T-helper 2 cell (primary cell): ENCODE measurements around the gene RAB21.
"Not testable (repeated sequence)": the region's sequence is repeated elsewhere in the genome, so short reads cannot be mapped to it uniquely, and the experiment has no call there.

Source experiments
- DNase-seq, 5 experiments: peaks; one replicate each; pipeline versions ENCODE4 v3.0.0 to v3.0.0-alpha.2; 2012 to 2022

Gene RAB21

DNA sequence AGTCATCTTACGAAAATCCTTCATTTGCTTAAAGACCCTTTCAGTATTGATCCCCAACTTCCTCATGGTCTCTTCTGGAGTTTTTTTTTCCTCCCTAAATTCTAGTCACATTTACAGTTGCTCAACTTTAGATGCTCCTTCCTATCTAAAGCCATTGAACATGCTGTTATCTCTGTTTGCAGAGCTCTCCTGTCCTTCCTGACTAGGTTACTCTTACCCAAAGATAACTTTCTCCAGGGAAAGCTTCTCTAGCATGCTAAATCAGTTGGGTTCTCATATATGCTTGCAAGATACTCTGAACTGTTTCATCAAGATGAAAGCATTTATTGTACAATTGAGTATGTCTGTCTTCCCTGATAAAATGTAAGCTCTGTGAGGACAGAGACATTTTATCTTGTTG lies 1.8 kb upstream of the RAB21 start:
- no peak for DNase-seq

GRCh38 chr12:71755146-71755892 lies 656 bp downstream of the RAB21 start:
- peak in 4 of 5 experiments; percentile 32 to 69 (median 51) for DNase-seq

GRCh38 chr12:71756054-71756690 lies 1.5 kb downstream of the RAB21 start:
- no peak for DNase-seq

DNA sequence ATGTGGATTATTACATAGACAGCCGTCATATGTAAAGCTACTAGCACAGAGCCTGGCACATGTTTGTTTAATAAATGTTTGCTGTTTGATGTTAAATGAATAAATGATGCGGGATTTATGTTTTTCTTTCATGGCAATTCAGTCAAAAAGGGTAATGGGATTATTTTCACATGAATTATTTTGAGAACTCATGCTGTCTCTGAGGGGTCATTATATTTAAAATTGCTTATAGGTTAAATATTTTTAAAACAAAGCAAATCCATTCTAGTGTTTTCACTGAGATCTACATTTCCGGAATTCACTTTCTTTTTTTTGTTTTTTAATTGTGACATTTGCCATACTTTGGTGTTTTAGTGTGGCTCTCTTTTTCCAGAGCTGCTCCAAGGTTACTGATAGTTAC lies 5.3 kb downstream of the RAB21 start:
- DNase-seq = no peak

DNA sequence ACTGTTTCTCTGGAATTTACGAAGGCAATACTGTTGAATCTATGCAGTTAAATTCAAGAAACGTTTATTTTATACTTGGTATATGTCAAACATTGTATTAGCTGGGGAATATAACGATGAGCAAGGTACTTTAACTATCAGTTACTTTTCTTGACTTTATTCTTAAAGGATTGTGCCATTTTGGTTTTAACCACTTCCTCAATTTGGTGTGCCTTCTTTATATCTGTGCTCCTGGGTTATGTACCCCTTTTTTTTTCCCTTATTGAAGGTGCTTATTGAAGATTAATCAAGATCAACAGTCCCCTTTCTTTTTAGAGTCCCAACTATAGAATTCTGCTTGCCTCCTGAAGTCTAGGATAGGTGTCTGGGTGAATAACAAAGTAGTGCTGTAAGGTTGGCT lies 5.8 kb downstream of the RAB21 start:
- DNase-seq = no peak

DNA sequence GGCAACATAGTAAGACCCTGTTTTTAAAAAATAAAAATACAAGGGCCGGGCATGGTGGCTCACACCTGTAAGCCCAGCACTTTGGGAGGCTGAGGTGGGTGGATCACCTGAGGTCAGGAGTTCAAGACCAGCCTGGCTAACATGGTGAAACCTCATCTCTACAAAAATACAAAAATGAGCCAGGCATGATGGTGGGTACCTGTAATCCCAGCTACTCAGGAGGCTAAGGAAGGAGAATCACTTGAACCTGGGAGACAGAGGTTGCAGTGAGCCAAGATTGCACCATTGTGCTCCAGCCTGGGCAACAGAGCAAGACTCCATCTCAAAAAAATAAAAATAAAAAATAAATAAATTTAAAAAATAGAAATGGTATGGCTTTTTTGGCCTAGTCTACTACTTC lies 6.7 kb downstream of the RAB21 start:
- DNase-seq = not testable (repeated sequence)

DNA sequence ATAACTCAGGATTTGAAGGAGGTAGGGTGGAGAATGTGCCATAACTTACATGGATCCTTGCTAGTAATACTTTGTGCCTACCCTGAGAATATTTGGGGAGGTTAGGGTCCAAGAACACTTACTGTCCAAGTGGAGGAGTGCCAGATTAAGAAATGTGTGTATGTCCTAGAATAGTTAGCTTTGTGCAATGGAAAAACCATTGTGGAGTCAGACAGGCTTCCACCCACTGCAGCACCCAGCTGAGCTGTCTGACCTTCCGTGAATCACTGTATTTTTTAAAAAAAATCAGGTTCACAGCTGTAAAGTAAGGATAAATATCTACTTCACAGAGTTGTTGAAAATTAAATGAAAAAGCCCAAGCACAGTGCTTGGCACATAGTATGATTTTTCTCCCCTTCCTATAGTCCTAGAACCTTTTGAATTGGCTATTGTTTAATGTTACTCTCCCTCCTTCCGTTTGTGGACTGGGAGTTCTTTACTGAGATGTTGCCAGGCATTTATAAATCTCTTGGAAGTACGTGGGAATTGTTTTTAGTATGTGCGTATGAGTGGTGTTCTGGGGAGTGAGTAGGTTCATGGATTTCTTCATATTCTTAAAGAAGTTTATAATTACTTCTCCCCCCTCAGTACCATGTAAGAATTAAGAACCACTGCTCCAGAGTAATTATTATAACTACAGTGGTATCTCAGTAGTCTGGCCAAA lies 9.2 kb downstream of the RAB21 start:
- DNase-seq = no peak

- no peak for DNase-seq
Observed at GRCh38 chr12:71764587-71765321, 10.1 kb downstream of the RAB21 start.

GRCh38 chr12:71766202-71766601 lies 11.5 kb downstream of the RAB21 start:
- no peak for DNase-seq

GRCh38 chr12:71767183-71767582 lies 12.5 kb downstream of the RAB21 start:
- DNase-seq = no peak

DNA sequence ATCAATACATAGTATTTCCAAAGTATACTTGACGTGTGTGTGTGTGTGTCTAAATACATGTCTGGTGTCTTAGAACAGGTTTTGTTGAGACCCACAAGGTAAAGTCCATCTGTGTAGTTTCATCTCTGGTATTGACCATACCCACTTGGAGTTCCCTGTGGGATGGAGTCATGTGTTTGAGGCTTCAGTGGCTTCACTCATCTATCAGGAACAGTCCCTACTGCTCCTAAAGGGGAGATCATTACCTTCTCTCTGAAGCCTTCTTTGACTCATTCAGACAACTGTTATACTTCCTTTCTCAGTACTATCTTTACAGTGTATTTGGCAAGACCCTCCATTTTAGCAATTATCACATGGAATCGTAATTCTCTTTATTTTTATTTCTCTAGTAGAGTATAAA lies 14.2 kb downstream of the RAB21 start:
- DNase-seq = no peak

GRCh38 chr12:71771069-71771468 lies 16.4 kb downstream of the RAB21 start:
- DNase-seq = no peak

GRCh38 chr12:71772735-71773134 lies 18.1 kb downstream of the RAB21 start:
- no peak for DNase-seq

DNA sequence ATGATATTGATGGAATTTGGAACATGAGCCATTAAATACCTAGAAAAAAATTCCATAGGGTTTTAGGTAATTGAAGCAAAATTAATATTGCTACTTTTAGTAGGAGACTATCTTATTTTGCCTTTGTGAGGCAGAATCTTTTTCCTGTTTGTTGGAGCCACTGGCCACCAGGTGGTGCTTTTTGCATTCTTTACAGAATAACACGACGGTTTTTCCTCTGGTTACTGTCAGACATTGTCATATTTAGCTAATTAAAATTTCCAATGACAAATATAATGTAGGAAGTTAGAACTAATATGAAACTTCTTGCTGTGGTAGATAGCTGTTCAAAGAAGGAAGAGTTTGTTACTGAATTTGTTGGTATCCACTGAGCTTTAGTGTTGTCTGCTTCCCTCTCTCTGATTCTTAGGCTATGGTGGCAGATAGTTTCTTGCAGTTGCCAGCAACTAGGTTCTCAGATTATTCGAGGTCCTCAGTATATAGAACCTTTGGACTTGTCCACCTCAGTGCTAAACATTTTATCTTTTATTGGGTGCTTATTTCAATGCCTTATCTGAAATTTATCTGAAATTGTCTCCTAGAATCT lies 25.7 kb downstream of the RAB21 start:
- peak in 3 of 5 experiments; percentile 7 to 48 (median 29) for DNase-seq

GRCh38 chr12:71782017-71782416 lies 27.4 kb downstream of the RAB21 start:
- DNase-seq = no peak

GRCh38 chr12:71786829-71787228 lies 32.2 kb downstream of the RAB21 start:
- DNase-seq = no peak

DNA sequence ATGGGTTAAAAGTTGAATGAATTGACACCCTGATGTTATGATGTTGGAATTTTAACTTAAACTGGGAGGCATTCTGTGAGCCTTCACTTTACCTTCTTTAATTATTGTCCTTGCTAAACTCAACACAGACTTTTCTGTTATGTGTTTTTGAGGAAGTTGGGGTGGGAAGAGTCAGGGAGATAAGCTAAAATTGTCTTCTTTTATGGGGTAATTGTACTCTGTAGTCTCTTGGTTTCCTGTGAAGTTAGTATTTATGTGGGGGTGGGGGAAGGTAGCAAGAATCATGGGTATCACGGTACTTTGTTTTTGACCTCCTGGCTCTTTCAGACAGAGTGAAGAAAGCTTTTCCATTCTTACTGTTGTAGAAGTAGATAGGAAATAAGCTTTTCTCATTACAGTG lies 32.9 kb downstream of the RAB21 start:
- DNase-seq = no peak

DNA sequence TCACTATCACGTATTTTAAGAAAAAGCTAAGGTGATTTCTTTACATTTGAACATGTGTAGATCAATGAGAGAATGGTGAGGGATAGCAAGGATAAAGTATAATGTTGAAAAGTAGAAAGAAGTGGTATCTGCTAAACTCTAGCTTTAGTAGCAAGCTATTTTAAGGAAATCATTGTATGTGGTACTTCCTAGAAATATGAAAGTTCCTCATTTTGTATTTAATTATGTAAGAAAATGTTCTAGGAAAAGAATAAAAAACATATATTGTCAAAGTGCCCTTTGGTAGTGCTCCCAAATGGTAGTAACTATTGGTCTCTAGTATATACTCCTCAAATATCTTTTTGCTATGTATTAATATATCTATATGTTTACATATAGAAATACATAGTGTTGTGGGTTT lies 35.7 kb downstream of the RAB21 start:
- no peak for DNase-seq

DNA sequence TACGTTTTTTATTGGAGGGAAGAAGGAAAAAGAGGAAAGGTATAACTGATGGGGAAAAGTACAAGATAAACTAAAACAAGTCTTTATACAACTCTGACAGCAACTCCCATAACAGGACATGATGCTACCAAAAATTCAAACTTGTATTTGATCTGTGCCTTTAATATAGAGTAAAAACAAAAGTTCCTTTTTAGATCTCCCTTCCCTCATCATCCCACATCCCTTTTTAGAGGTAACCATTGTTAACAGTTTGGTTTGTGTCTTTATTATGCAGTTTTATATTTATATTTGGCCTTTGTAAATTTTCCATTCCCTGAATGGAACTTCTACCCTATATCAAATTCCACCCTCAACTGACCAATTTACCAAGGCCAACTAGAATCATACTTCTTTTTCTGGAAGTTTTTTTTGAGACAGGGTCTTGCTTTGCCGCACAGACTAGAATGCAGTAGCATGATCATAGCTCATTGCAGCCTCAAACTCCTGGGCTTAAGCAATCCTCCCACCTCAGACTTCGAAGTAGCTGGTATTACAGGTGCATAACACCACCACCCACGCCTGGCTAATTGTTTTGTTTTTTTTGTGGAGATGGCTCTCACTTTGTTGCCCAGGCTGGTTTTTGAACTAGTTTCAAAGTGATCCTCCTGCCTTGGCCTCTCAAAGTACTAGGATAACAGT lies 36.9 kb downstream of the RAB21 start:
- DNase-seq = no peak

DNA sequence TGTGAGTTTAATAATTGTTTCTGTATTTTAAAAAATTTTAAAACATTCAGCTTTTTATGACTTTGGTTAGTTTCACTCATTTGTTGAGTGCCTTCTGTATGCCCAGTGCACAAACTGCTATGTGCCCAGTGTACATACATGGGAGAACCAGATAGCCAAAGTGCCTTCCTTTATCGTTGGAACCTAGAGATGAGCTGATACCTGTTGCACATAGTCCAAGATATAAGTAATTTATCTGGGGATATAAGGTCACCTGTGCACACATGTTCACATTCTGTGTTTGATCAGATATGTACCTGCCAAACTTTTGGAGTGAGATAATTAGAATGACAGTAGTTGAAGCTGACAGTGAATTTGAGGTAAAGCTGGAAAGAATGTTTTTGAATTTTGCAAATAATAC lies 37.9 kb downstream of the RAB21 start:
- DNase-seq = no peak

GRCh38 chr12:71795901-71796300 lies 41.2 kb downstream of the RAB21 start:
- no peak for DNase-seq

- DNase-seq = no peak
Observed at GRCh38 chr12:71797531-71797930, 42.9 kb downstream of the RAB21 start.
